IPS-20b (cell line): ENCODE results near the gene SLC30A1.
A peak's percentile ranks its signal among the peaks of the same experiment; 100 is the strongest.
"Not testable (repeated sequence)": the region's sequence is repeated elsewhere in the genome, so short reads cannot be mapped to it uniquely, and the experiment has no call there.

Source experiments
- H3K27ac ChIP-seq: one replicate; pipeline ENCODE4 v1.5.1; 2013; ENCODE audit warnings: low read length
- H3K27me3 ChIP-seq: 2 replicates; pipeline ENCODE4 v1.6.1; 2013; ENCODE audit warnings: mild to moderate bottlenecking, low read length, inconsistent platforms; ENCODE audit not compliant: insufficient read depth
- H3K36me3 ChIP-seq: 2 replicates; pipeline ENCODE4 v1.6.1; 2013; ENCODE audit warnings: low read depth, mild to moderate bottlenecking, inconsistent platforms, low read length, moderate library complexity; ENCODE audit not compliant: insufficient read depth
- H3K4me1 ChIP-seq: 2 replicates; pipeline ENCODE4 v1.6.1; 2013; ENCODE audit warnings: mild to moderate bottlenecking, control low read depth, inconsistent platforms, low read length, moderate library complexity; ENCODE audit not compliant: insufficient read depth
- H3K4me3 ChIP-seq: 2 replicates; pipeline ENCODE4 v1.5.1; 2013; ENCODE audit warnings: mild to moderate bottlenecking, low read length, inconsistent platforms
- H3K9ac ChIP-seq: 2 replicates; pipeline ENCODE4 v1.6.1; 2013; ENCODE audit warnings: low read depth, mild to moderate bottlenecking, inconsistent platforms, low read length, moderate library complexity
- H3K9me3 ChIP-seq: 2 replicates; pipeline ENCODE4 v1.6.1; 2013; ENCODE audit warnings: mild to moderate bottlenecking, low read depth, low read length, inconsistent platforms; ENCODE audit not compliant: insufficient read depth

The SLC30A1 gene

GRCh38 chr1:211577277-211577818 is 1.6 kb downstream of the SLC30A1 start:
- Histone ChIP-seq H3K9ac (peak overlapping the region; percentile 82; the same call in 1 of the 2 replicates), H3K4me1 (peaks cover 30% of the 10 kb centered on the region), H3K27me3 (no peaks in the 10 kb centered on the region), H3K27ac (no peak overlapping the region), H3K9me3 (no peaks in the 10 kb centered on the region), H3K36me3 (peaks cover 37% of the 10 kb centered on the region), H3K4me3 (peak overlapping the region; percentile 95)

GRCh38 chr1:211576717-211577116 is 2.2 kb downstream of the SLC30A1 start:
- H3K27ac ChIP-seq: no peak overlapping the region
- peaks cover 26% of the 10 kb centered on the region for H3K4me1 ChIP-seq
- peak overlapping the region; percentile 82; the same call in 1 of the 2 replicates for H3K9ac ChIP-seq
- H3K36me3 ChIP-seq: peaks cover 38% of the 10 kb centered on the region
- no peaks in the 10 kb centered on the region for H3K9me3 ChIP-seq
- no peaks in the 10 kb centered on the region for H3K27me3 ChIP-seq
- H3K4me3 ChIP-seq: peak overlapping the region; percentile 95

- H3K4me3 ChIP-seq: no peak overlapping the region
- no peaks in the 10 kb centered on the region for H3K27me3 ChIP-seq
- H3K36me3 ChIP-seq: peaks cover 38% of the 10 kb centered on the region
- no peaks in the 10 kb centered on the region for H3K9me3 ChIP-seq
- H3K4me1 ChIP-seq: peaks cover 7% of the 10 kb centered on the region
- no peak overlapping the region for H3K9ac ChIP-seq
- H3K27ac ChIP-seq: no peak overlapping the region
Measured at GRCh38 chr1:211574705-211575104, 4.3 kb downstream of the SLC30A1 start.

- H3K4me1 ChIP-seq: peaks cover 6% of the 10 kb centered on the region
- no peaks in the 10 kb centered on the region for H3K9me3 ChIP-seq
- no peak overlapping the region for H3K27ac ChIP-seq
- no peak overlapping the region for H3K9ac ChIP-seq
- no peak overlapping the region for H3K4me3 ChIP-seq
- H3K36me3 ChIP-seq: peaks cover 38% of the 10 kb centered on the region
- H3K27me3 ChIP-seq: no peaks in the 10 kb centered on the region
Measured at GRCh38 chr1:211571998-211572397, 7.0 kb downstream of the SLC30A1 start.

- not testable (repeated sequence) for H3K4me3 ChIP-seq, H3K27me3 ChIP-seq, H3K27ac ChIP-seq, H3K9ac ChIP-seq, H3K4me1 ChIP-seq, H3K9me3 ChIP-seq
- peaks cover 32% of the 10 kb centered on the region for H3K36me3 ChIP-seq
Measured at GRCh38 chr1:211570378-211570777, 8.6 kb downstream of the SLC30A1 start.

- H3K27ac ChIP-seq: no peak overlapping the region
- no peak overlapping the region for H3K4me3 ChIP-seq
- no peak overlapping the region for H3K9ac ChIP-seq
- H3K36me3 ChIP-seq: no peaks in the 10 kb centered on the region
- H3K4me1 ChIP-seq: no peaks in the 10 kb centered on the region
- H3K27me3 ChIP-seq: no peaks in the 10 kb centered on the region
- no peaks in the 10 kb centered on the region for H3K9me3 ChIP-seq
Measured at GRCh38 chr1:211566431-211567025, 12.4 kb downstream of the SLC30A1 start.

GRCh38 chr1:211564084-211564483 is 14.9 kb downstream of the SLC30A1 start:
- H3K9me3 ChIP-seq: no peaks in the 10 kb centered on the region
- H3K4me1 ChIP-seq: no peaks in the 10 kb centered on the region
- no peak overlapping the region for H3K9ac ChIP-seq
- no peak overlapping the region for H3K4me3 ChIP-seq
- no peak overlapping the region for H3K27ac ChIP-seq
- H3K36me3 ChIP-seq: no peaks in the 10 kb centered on the region
- no peaks in the 10 kb centered on the region for H3K27me3 ChIP-seq

- no peaks in the 10 kb centered on the region for H3K4me1 ChIP-seq
- H3K27ac ChIP-seq: no peak overlapping the region
- no peaks in the 10 kb centered on the region for H3K36me3 ChIP-seq
- H3K9ac ChIP-seq: no peak overlapping the region
- H3K9me3 ChIP-seq: no peaks in the 10 kb centered on the region
- H3K27me3 ChIP-seq: no peaks in the 10 kb centered on the region
- no peak overlapping the region for H3K4me3 ChIP-seq
Measured at GRCh38 chr1:211559222-211560010, 19.5 kb downstream of the SLC30A1 start.

GRCh38 chr1:211557894-211558625 is 20.9 kb downstream of the SLC30A1 start:
- Histone ChIP-seq H3K4me1 (no peaks in the 10 kb centered on the region), H3K9ac (no peak overlapping the region), H3K9me3 (no peaks in the 10 kb centered on the region), H3K27me3 (no peaks in the 10 kb centered on the region), H3K27ac (no peak overlapping the region), H3K36me3 (no peaks in the 10 kb centered on the region), H3K4me3 (no peak overlapping the region)

- H3K27ac ChIP-seq: no peak overlapping the region
- H3K36me3 ChIP-seq: no peaks in the 10 kb centered on the region
- no peaks in the 10 kb centered on the region for H3K9me3 ChIP-seq
- no peaks in the 10 kb centered on the region for H3K27me3 ChIP-seq
- no peak overlapping the region for H3K4me3 ChIP-seq
- H3K9ac ChIP-seq: no peak overlapping the region
- H3K4me1 ChIP-seq: peaks cover 4% of the 10 kb centered on the region; the same call in 1 of the 2 replicates
Measured at GRCh38 chr1:211553549-211553948, 25.4 kb downstream of the SLC30A1 start.

GRCh38 chr1:211551638-211552460 is 27.1 kb downstream of the SLC30A1 start:
- Histone ChIP-seq H3K9me3 (no peaks in the 10 kb centered on the region), H3K4me1 (peaks cover 8% of the 10 kb centered on the region; the same call in 1 of the 2 replicates), H3K27me3 (no peaks in the 10 kb centered on the region), H3K9ac (no peak overlapping the region), H3K4me3 (no peak overlapping the region), H3K27ac (no peak overlapping the region), H3K36me3 (no peaks in the 10 kb centered on the region)
